K562 (cell line): ENCODE data around the gene CTNNBL1. TPM values are rescaled to one million over a fixed set of nuclear protein-coding genes. Genes with fewer than 3 reads are reported as not detected.

ENCODE experiments used
- BRCA1 ChIP-seq, 2 experiments: fragments of 450-650 bp in 1 of 2; sonication (generic) in 1 of 2; formaldehyde crosslinking in 1 of 2; IDR thresholded peaks; 2 replicates each; pipeline versions ENCODE4 v1.5.0 to v1.6.1; 2017 to 2020; ENCODE audit warnings: mild to moderate bottlenecking in 1 of 2, missing genetic modification reagents in 1 of 2
- CCAR2 ChIP-seq: fragments of 200-400 bp; formaldehyde crosslinking; IDR thresholded peaks from 2 replicates; pipeline ENCODE4 v1.6.1; 2017; ENCODE audit warnings: mild to moderate bottlenecking, low read depth, low read length
- DMBX1 ChIP-seq: fragments of 250-450 bp; sonication (Bioruptor Pico); IDR thresholded peaks from 2 replicates; pipeline ENCODE4 v1.8.0; 2022; ENCODE audit warnings: inconsistent platforms, mild to moderate bottlenecking, moderate library complexity, borderline replicate concordance
- FOXK1 ChIP-seq: sonication (generic); formaldehyde crosslinking; IDR thresholded peaks from 2 replicates; pipeline ENCODE4 v1.8.0; 2022; ENCODE audit warnings: missing genetic modification reagents, mild to moderate bottlenecking, borderline replicate concordance
- GABPB1 ChIP-seq: sonication (generic); formaldehyde crosslinking; IDR thresholded peaks from 2 replicates; pipeline ENCODE4 v1.8.0; 2022; ENCODE audit warnings: mild to moderate bottlenecking, missing genetic modification reagents
- OTX1 ChIP-seq: fragments of 450-650 bp; formaldehyde crosslinking; IDR thresholded peaks from 2 replicates; pipeline ENCODE4 v1.4.0; 2022; ENCODE audit warnings: mild to moderate bottlenecking
- SRF ChIP-seq, 2 experiments: fragments of 250-450, 450-650 bp in 1 of 2; sonication (Bioruptor Pico) in 1 of 2; sonication (generic) in 1 of 2; formaldehyde crosslinking; IDR thresholded peaks; 2 replicates each; pipeline versions ENCODE4 v1.5.0 to v1.5.1; 2020 to 2022; ENCODE audit warnings: mild to moderate bottlenecking in 1 of 2, missing genetic modification reagents in 1 of 2
- STAT5B ChIP-seq: fragments of 250-450 bp; sonication (Bioruptor Pico); IDR thresholded peaks from 2 replicates; pipeline ENCODE4 v1.8.0; 2021; ENCODE audit warnings: mild to moderate bottlenecking, inconsistent platforms
- U2AF1 ChIP-seq: fragments of 200-400 bp; formaldehyde crosslinking; optimal IDR thresholded peaks from 2 replicates; pipeline ENCODE3; 2017; ENCODE audit warnings: mild to moderate bottlenecking, low read depth, low read length, moderate library complexity
- ZBED1 ChIP-seq: IDR thresholded peaks from 2 replicates; pipeline ENCODE4 v1.6.1; 2014
- ZHX1 ChIP-seq: fragments of 150-350 bp; conservative IDR thresholded peaks from 2 replicates; pipeline ENCODE4 v1.6.1; 2014; ENCODE audit warnings: low read length
- ZNF280A ChIP-seq: fragments of 450-650 bp; IDR thresholded peaks from 2 replicates; pipeline ENCODE4 v1.6.1; 2018; ENCODE audit warnings: mild to moderate bottlenecking, low read depth; ENCODE audit not compliant: partially characterized antibody
- ZNF707 ChIP-seq: fragments of 250-450 bp; sonication (Bioruptor Pico); conservative IDR thresholded peaks from 2 replicates; pipeline ENCODE4 v1.8.0; 2022; ENCODE audit warnings: inconsistent platforms, mild to moderate bottlenecking, moderate library complexity
- polyA plus RNA-seq, 8 experiments: library from polyadenylated mRNA; depleted of rRNA in 4 of 8; stranded (reverse) in 5 of 8; unstranded in 3 of 8; fragments of >200 nt; fragmentation: Nextera tagmentation in 2 of 8; fragmentation: Illumina TruSeq in 1 of 8; extraction: Ambion mirVana in 2 of 8; extraction: Trizol in 1 of 8; gene quantifications; 2 replicates each; pipeline versions ENCODE4 v1.2.1 to v1.2.3, GENCODE V29; 2011 to 2014; ENCODE audit warnings: inconsistent platforms in 1 of 8, missing spikeins in 1 of 8
- total RNA-seq, 7 experiments: library from RNA; depleted of rRNA in 6 of 7; stranded (reverse); fragments of >200 nt in 6 of 7; fragmentation: Illumina TruSeq in 2 of 7; extraction: Trizol in 2 of 7; gene quantifications; 2 replicates each; pipeline versions ENCODE4 v1.2.1 to v1.2.3, GENCODE V29; 2011 to 2021; ENCODE audit warnings: low replicate concordance in 1 of 7
- TF ChIP-seq, protein P1 (sequence below), 2 experiments: fragments of 450-650 bp in 1 of 2; sonication (generic) in 1 of 2; formaldehyde crosslinking in 1 of 2; IDR thresholded peaks; 2 replicates each; pipeline versions ENCODE4 v1.7.1 to v1.9.0; 2016 to 2022; ENCODE audit warnings: inconsistent platforms in 1 of 2, mild to moderate bottlenecking in 1 of 2, missing genetic modification reagents in 1 of 2

The CTNNBL1 gene
- total and polyA plus RNA-seq, 9 of the 15 experiments (the other 6 are each of a cell fraction or from before 2014, with no cell fraction given), result 32.4 to 85.6 (median 43.6) TPM

DNA sequence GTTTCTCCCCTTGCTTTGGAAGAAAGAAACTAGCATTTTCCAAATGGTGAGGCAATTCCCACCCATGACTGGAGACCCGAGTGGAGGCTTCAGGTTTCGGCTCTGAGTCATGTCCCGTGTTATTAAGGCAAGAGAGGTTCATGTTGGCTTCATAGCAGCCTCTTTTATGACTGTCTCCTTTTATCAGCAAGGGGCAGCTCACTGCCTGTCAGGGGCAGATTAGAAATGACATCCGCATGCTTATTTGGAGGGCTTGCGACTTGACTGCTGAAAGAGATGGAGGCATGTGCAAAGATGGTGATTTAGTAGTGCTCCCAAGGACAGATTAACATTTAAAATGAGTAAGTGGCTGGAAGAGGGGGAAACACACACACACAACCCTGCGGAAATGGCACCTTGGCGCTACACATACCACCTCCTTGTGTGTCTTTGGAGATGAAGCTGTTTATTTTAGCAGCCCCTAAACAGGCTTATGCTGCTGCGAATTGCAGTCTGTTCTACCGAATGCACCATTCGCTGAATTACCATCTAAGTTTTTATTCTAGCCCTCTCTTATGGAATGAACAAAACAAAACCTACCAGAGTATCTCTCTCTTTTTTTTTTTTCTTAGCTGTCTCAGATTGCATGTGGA lies 157.0 kb downstream of the CTNNBL1 start (continued):
- TF ChIP-seq, protein P1, sequence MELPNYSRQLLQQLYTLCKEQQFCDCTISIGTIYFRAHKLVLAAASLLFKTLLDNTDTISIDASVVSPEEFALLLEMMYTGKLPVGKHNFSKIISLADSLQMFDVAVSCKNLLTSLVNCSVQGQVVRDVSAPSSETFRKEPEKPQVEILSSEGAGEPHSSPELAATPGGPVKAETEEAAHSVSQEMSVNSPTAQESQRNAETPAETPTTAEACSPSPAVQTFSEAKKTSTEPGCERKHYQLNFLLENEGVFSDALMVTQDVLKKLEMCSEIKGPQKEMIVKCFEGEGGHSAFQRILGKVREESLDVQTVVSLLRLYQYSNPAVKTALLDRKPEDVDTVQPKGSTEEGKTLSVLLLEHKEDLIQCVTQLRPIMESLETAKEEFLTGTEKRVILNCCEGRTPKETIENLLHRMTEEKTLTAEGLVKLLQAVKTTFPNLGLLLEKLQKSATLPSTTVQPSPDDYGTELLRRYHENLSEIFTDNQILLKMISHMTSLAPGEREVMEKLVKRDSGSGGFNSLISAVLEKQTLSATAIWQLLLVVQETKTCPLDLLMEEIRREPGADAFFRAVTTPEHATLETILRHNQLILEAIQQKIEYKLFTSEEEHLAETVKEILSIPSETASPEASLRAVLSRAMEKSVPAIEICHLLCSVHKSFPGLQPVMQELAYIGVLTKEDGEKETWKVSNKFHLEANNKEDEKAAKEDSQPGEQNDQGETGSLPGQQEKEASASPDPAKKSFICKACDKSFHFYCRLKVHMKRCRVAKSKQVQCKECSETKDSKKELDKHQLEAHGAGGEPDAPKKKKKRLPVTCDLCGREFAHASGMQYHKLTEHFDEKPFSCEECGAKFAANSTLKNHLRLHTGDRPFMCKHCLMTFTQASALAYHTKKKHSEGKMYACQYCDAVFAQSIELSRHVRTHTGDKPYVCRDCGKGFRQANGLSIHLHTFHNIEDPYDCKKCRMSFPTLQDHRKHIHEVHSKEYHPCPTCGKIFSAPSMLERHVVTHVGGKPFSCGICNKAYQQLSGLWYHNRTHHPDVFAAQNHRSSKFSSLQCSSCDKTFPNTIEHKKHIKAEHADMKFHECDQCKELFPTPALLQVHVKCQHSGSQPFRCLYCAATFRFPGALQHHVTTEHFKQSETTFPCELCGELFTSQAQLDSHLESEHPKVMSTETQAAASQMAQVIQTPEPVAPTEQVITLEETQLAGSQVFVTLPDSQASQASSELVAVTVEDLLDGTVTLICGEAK (IDR thresholded peaks at IDR 0.05), result no peak
- TF ChIP-seq, protein P1 (CRISPR knock-in tag; IDR thresholded peaks at IDR 0.05), result no peak
- TF ChIP-seq ZBED1 (peak; percentile 78; the same call in 1 of the 2 replicates), FOXK1 (CRISPR knock-in tag) (no peak), SRF (CRISPR knock-in tag; IDR thresholded peaks at IDR 0.05) (peak in 1 of 2 experiments; percentile 50; a peak in 1 of 4 replicates), ZNF707 (CRISPR knock-in tag) (no peak), GABPB1 (CRISPR knock-in tag) (no peak), DMBX1 (CRISPR knock-in tag) (peak; percentile 86), OTX1 (CRISPR knock-in tag) (no peak), STAT5B (CRISPR knock-in tag) (no peak), CCAR2 (no peak), ZHX1 (no peak), ZNF280A (no peak), U2AF1 (no peak), BRCA1 (IDR thresholded peaks at IDR 0.05) (no peak), BRCA1 (CRISPR knock-in tag; IDR thresholded peaks at IDR 0.05) (no peak)
